C4-2B (cell line): ENCODE data around the gene CFAP74.

Experiments used
- ZFX ChIP-seq: fragments of 450-650 bp; IDR thresholded peaks from 2 replicates; pipeline ENCODE4 v1.6.1; 2017
- TF ChIP-seq, protein P1 (sequence below): fragments of 450-650 bp; conservative IDR thresholded peaks from 2 replicates; pipeline ENCODE4 v1.5.1; 2017; ENCODE audit warnings: mild to moderate bottlenecking

DNA sequence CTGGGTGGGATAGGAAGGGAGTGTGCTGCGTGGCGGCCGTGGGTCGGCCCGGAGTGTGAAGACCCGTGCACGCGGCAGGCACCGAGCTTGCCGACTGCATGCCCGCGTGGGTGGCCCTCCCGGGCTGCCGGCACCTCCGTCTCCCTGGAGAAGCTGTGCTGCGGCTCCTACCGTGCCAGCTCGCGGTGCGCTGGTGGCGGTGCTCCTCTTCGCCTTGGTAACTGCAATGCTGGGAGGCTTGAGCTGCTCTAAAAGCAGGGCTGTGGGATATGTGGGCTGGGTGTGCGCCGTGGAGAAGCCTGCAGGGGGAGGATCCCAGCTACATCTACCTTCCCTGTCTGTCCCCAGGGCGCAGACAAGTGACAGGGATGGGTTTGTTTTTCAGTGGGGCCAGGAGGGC lies 18.0 kb upstream of the CFAP74 start:
- TF ChIP-seq, protein P1, sequence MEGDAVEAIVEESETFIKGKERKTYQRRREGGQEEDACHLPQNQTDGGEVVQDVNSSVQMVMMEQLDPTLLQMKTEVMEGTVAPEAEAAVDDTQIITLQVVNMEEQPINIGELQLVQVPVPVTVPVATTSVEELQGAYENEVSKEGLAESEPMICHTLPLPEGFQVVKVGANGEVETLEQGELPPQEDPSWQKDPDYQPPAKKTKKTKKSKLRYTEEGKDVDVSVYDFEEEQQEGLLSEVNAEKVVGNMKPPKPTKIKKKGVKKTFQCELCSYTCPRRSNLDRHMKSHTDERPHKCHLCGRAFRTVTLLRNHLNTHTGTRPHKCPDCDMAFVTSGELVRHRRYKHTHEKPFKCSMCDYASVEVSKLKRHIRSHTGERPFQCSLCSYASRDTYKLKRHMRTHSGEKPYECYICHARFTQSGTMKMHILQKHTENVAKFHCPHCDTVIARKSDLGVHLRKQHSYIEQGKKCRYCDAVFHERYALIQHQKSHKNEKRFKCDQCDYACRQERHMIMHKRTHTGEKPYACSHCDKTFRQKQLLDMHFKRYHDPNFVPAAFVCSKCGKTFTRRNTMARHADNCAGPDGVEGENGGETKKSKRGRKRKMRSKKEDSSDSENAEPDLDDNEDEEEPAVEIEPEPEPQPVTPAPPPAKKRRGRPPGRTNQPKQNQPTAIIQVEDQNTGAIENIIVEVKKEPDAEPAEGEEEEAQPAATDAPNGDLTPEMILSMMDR, result no peak
- no peak for TF ChIP-seq ZFX
